Erythroblast (primary cell): ENCODE data around the gene CMPK1.

Source experiments
- GATA1 ChIP-seq: IDR thresholded peaks from 2 replicates; pipeline ENCODE4 v1.6.1; 2011; ENCODE audit warnings: low read depth, mild to moderate bottlenecking, control low read depth, low read length, moderate library complexity
- POLR2A ChIP-seq: IDR thresholded peaks from 2 replicates; pipeline ENCODE4 v1.6.1; 2011; ENCODE audit warnings: mild to moderate bottlenecking, low read length

GRCh38 chr1:47340227-47340626 is 6.6 kb downstream of the CMPK1 start:
- TF ChIP-seq POLR2A (no peak), GATA1 (no peak)
